Heart left ventricle (tissue), 13 donors: Measurements from ENCODE around the gene GRIN2D.

Source experiments
- CTCF ChIP-seq, 12 donors: fragments of 200-600 bp; sonication (generic) in 4 of 12; IDR thresholded peaks; one replicate each; pipeline versions ENCODE4 v1.5.0 to v1.8.0; 2018 to 2022; ENCODE audit warnings: antibody characterized with exemption in 12 of 12, mild to moderate bottlenecking in 5 of 12
- POLR2A ChIP-seq, 2 donors: fragments of 450-650 bp; IDR thresholded peaks; one replicate each; pipeline ENCODE4 v1.6.1; 2017; ENCODE audit warnings: antibody characterized with exemption in 2 of 2, mild to moderate bottlenecking in 2 of 2, moderate library complexity in 2 of 2
- donor health status: ischemic (EF 13 %, LVEDD 7.1; RV severe dilation, severe dysfunction).
- donor health status: DM: no; HTN: yes; CAD: no.
- donor health status: DM: no; HTN: no; CAD: no.
- donor health status: ischemic (EF 25% LVEDD 6.9; RV normal size, moderate dysfunction).
- donor health status: ischemic (EF 25% LVEDD 5.7; RV mildly dilated, moderate dysfunction).
- donor health status: ischemic (EF 35%, LVEDD 5.7; RV mildly dilated, moderate dysfunction).
- donor health status: nonischemic (EF 11% LVEDD 7.7; RV severe dilation, severe dysfunction).
- donor health status: DM: yes; HTN: yes; CAD: no.
- donor health status: PGD.
- donor health status: ischemic (EF 29% LVEDD 5.4; RV normal size, mild dysfunction).
- donor health status: nonischemic (EF 23%, LVEDD 6.1; RV moderate dilation, normal function).

GRCh38 chr19:48363500-48363809 lies 30.0 kb upstream of the GRIN2D start:
- TF ChIP-seq CTCF (IDR thresholded peaks at IDR 0.05), result no peak
- no peak for TF ChIP-seq POLR2A (IDR thresholded peaks at IDR 0.05)
